ENCODE data around the gene CALML5.

The CALML5 gene

DNA sequence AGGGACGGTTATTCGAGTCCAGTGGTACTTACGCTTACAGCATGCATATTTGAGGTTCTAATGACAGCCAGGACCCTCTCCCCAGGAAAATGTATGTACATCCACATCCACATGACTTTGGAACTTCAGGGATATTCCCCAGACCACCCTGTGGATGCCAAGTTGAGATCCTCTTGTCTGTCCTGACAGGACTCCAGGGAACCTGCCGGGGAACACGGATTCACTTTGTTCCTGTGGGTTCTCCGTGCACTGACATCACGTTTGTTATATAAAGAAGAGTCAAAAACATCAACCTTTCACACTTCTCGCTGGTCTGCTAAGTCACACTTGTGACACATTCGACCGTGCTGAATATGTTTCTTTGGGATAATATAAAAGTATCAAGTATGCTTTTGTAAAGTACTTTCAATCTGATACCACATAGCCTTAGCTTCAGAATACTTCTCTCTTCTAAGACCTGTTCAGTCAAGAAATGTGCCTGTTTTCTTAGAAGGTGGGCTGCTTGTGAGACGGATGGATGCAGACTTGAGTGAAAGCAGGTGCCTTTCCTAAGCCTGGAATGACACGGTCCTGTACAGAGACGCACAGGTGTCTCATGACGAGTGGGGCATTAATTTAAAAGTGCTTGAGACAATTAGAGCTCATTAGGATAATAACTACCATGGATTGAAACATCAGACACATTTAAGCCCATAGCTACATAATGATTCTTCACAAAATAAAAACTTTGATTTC is 38.7 kb downstream of the CALML5 start:
- no peak for DNase-seq

DNA sequence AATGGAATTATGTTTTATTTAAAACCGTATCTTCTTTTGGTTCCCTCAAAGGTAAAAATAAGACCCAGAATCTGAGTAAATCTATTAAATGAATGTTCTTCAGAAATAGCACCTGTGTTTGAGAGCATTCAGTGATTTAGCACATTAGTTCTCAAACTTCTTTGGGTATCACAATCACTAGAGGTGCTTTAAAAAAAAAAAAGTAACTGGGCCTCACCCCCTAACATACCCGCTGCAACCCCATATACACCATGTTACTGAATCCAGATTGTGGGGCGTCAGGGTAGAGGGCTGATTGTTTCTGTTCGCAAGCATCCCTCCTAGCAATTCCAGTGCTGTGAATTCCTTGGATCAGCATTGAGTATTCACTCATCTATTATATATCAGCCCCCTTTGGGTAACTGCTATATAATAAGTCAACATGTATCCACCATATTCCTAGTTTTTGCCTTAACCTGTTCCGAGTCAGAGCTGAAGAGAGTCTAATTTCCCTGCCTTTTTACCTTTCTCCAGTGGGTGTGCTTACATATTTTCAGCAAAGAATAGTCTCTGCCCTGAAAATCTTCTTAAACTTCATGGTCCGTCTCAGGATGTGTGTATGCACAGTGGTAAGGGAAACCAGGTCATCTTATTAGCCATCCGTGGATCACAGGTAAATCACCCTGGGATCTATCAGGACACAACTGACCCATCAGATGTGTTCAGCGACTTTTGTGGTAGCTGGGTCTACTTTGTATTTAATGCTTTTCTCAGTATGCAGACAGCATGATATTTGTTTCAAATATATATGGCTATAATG is 40.2 kb downstream of the CALML5 start:
- DNase-seq: no peak

DNA sequence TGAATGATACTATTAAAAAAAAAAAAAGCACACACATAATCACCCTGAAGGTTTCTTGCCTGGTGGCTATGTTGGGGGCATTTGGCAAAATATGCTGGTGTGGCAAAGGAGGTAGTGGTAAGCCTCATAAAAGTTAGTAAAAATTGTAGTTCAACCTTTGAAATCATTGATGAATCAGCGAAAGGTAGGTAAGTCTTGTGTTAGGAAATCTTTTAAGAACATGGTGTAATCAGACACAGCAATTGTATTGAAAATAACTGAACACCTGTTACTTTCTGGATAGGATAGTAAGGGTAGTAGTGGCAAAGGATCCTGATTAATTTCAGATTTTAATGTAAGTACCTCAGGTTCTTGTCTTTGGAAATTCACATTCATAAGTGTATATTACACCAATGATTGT is 40.9 kb downstream of the CALML5 start:
- DNase-seq: no peak

DNA sequence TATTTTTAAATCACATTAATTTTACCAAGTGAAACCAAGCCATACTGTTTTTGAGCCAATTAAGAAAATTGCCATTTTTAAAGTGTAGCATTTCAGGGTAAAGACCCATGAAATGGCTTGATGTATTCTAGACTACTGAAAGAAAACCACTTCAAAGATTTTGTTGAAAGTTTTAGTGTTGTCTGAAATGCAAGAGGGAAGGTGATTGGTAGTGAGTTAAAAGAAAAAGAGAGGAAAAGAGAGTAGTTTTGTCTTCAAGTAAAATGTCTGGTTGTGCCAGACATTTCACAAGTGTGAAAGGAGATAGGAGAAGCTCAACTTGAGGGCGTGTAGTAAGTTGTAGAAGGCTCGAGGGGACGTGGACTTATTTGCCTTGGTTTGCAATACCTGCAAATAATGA is 41.6 kb downstream of the CALML5 start:
- DNase-seq: no peak

DNA sequence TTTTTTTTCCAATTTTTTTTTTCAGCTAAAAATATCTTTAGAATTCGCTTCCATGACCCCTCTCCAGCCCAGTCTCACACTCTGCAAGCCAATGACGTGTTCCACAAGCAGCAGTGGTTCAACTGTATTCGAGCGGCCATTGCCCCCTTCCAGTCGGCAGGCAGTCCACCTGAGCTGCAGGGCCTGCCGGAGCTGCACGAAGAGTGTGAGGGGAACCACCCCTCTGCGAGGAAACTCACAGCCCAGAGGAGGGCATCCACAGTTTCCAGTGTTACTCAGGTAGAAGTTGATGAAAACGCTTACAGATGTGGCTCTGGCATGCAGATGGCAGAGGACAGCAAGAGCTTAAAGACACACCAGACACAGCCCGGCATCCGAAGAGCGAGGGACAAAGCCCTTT is 42.8 kb downstream of the CALML5 start:
- DNase-seq: no peak

DNA sequence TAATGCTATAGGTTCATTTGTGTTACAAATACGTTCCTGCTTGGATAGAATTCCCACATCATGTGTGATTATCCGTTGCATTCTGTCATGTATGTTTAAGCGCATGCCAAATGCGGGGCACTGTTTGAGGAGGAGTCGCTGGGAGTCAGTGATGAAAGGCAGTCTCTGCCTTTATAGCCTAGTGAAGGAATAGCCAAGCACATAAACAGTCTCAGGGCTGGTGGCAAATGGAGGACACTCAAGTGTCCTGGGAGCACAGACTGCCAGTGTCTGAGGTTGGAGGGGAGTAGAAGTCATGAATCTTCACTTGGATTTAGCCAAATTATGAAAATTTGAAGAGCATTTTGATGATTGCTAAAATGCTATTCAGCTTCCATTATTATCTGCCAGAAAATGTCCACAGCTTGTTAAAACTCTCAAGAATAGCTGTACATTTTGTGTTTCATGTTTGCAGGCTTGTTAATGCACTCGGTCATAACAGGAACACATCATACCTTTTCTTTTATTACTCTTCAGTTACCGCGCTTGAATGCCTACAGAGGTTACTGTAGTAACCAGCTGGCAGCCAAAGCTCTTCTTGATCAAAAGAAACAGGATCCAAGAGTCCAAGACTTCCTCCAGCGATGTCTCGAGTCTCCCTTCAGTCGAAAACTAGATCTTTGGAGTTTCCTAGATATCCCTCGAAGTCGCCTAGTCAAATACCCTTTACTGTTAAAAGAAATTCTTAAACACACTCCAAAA is 45.5 kb downstream of the CALML5 start:
- DNase-seq: no peak

DNA sequence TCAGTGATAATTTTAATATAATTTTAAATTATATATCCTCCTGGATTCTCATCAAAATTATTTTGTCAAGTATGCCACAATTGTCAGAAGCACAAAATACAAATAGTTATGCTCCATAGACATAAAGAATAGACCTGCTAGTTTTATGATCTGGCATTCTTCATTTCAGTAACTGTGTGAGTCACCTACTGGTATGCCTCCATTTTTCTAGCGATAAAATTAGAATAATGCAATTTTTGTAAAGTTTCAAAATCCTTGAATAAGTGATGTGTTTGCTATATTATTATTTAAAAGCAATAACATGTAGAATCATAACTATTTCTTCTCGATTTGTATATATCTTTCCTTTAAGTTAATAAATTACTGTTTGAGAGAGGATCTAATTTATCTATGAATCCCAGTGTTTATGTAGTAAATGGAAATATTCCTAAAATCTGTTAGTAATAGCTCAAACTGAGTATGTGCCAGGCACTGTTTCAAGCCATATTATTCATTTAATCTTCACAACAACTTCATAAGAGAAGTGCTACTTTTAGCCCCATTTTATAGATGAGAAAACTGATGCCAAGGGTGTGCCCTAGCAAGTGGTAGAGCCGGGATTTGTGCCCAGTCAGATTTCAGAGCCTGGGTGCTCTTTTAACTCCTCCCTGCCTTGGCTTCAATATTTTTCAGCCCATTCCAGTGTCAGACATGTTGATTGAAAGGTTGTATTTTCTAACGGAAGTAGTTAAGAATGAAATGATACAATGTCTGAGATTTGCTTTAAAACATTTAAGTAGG is 48.6 kb downstream of the CALML5 start:
- DNase-seq: no peak

DNA sequence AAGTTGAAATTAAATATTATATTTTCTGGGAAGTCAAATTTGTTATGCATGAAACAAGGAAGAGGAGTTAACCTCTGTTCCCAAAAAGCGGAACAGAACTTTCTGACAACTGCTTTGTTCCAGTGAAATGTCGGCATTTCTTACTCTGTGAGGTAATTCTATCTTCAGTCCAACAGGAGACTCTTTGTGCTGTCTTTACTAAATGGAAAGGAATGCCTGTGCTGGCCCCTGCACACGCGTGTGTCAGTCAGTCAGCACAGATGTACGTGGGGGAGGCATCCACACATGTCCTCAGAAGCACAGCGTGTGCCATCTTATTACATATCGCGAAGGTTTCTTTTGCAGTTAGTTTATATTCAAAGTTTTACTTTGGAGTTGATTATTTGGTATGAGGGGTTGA is 49.5 kb downstream of the CALML5 start:
- no peak for DNase-seq

DNA sequence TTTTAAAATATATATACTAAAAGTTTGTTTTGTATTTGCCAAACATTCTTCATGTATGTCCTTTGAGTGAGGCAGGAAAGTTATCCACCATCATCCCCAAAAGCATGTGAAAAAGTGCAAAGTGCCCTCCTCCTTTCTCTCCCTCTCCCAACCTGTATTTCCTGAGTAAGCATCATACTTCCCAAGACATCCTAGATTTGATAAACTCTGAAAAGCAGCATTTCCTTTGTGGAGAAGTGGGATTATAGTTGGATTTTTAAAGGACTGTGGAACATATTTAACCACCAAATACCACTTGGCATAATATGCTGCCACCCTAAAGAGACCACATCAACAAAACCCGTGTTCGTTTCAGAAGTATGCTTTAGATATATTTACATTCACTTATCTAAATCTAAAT is 50.1 kb downstream of the CALML5 start:
- no peak for DNase-seq
